ENCODE results near the gene ELF3. TPM values are rescaled to one million over a fixed set of nuclear protein-coding genes. Genes with fewer than 3 reads are reported as not detected.

The ELF3 gene
- total and polyA plus RNA-seq, 2 of the 13 experiments (the other 11 are each of a cell fraction or from before 2014, with no cell fraction given), result 11.5 to 55.1 TPM

- ATAC-seq (no peak), FAIRE-seq (no peak), DNase-seq (ENCODE audit: low spot score) (no peak)
- 48% methylated on average over 2 of the region's 2 CpGs for WGBS (ENCODE audit: low lambda C conversion rate)
- H3K9ac ChIP-seq (ENCODE audit: insufficient read depth, low read depth, low read length), result no peak overlapping the region
- POLR2A ChIA-PET, result interaction anchor here (3.2 to 4.2 kb wide), 4 partner anchors 11 to 40 kb away, joined by 26 to 31 read pairs (median 28); partner anchors contain the start of gene ELF3
- no peaks in the 10 kb centered on the region for H3K27me3 ChIP-seq (ENCODE audit: control insufficient read depth in 1 of 2, insufficient read depth in 2 of 2, low read length in 2 of 2)
- H3K27ac ChIP-seq (ENCODE audit: extremely low read length, insufficient read depth, low read length), result no peak overlapping the region
- intact Hi-C loops (cut with micrococcal nuclease; ENCODE audit: unreplicated experiment) (no loop called here), in situ Hi-C loops (cut with HindIII; ENCODE audit: extremely low pct_ligation_motif_present, low pct_unique_long_range_greater_than_20kb) (no loop called here)
- peak overlapping the region; percentile 74 for H3K4me2 ChIP-seq (ENCODE audit: low read depth, low read length)
- no TSS peak for BruUV-seq (replicated peaks)
- TF ChIP-seq, protein P1, sequence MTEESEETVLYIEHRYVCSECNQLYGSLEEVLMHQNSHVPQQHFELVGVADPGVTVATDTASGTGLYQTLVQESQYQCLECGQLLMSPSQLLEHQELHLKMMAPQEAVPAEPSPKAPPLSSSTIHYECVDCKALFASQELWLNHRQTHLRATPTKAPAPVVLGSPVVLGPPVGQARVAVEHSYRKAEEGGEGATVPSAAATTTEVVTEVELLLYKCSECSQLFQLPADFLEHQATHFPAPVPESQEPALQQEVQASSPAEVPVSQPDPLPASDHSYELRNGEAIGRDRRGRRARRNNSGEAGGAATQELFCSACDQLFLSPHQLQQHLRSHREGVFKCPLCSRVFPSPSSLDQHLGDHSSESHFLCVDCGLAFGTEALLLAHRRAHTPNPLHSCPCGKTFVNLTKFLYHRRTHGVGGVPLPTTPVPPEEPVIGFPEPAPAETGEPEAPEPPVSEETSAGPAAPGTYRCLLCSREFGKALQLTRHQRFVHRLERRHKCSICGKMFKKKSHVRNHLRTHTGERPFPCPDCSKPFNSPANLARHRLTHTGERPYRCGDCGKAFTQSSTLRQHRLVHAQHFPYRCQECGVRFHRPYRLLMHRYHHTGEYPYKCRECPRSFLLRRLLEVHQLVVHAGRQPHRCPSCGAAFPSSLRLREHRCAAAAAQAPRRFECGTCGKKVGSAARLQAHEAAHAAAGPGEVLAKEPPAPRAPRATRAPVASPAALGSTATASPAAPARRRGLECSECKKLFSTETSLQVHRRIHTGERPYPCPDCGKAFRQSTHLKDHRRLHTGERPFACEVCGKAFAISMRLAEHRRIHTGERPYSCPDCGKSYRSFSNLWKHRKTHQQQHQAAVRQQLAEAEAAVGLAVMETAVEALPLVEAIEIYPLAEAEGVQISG (CRISPR knock-in tag; IDR thresholded peaks at IDR 0.05), result peak; percentile 6; the same call in 1 of the 2 replicates
- TF ChIP-seq, protein P2, sequence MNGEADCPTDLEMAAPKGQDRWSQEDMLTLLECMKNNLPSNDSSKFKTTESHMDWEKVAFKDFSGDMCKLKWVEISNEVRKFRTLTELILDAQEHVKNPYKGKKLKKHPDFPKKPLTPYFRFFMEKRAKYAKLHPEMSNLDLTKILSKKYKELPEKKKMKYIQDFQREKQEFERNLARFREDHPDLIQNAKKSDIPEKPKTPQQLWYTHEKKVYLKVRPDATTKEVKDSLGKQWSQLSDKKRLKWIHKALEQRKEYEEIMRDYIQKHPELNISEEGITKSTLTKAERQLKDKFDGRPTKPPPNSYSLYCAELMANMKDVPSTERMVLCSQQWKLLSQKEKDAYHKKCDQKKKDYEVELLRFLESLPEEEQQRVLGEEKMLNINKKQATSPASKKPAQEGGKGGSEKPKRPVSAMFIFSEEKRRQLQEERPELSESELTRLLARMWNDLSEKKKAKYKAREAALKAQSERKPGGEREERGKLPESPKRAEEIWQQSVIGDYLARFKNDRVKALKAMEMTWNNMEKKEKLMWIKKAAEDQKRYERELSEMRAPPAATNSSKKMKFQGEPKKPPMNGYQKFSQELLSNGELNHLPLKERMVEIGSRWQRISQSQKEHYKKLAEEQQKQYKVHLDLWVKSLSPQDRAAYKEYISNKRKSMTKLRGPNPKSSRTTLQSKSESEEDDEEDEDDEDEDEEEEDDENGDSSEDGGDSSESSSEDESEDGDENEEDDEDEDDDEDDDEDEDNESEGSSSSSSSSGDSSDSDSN (CRISPR knock-in tag; IDR thresholded peaks at IDR 0.05), result 0 out of 2 replicates have a peak, but pooled peaks have one; percentile 8
- no peak for TF ChIP-seq RFXANK (CRISPR knock-in tag; IDR thresholded peaks at IDR 0.05)
- CTCF ChIA-PET (ENCODE audit: low intra/inter-chr PET ratio, low total read pairs), result no interaction called here
- no peaks in the 10 kb centered on the region for H3K36me3 ChIP-seq (replicated peaks in 1 of 2; ENCODE audit: control insufficient read depth in 1 of 2, insufficient read depth in 2 of 2, low read length in 2 of 2)
- no peak overlapping the region for H2AFZ ChIP-seq (ENCODE audit: low read length)
- no peaks in the 10 kb centered on the region for H3K79me2 ChIP-seq (ENCODE audit: insufficient read depth, low read length)
- peaks cover 80% of the 10 kb centered on the region for H3K4me1 ChIP-seq (ENCODE audit: insufficient read depth, low read length)
- H3K4me3 ChIP-seq (replicated peaks in 1 of 3; ENCODE audit: insufficient read depth in 1 of 3, low read depth in 2 of 3, low read length in 3 of 3), result peak overlapping the region in 1 of 3 experiments; percentile 49; a peak in 1 of 6 replicates
- no peaks in the 10 kb centered on the region for H4K20me1 ChIP-seq (ENCODE audit: insufficient read depth, low read length)
- no peaks in the 10 kb centered on the region for H3K9me3 ChIP-seq (ENCODE audit: low read length)
These were observed 35.3 kb downstream of the ELF3 start for GRCh38 chr1:202045705-202046104.
